ENCODE measurements around the gene IGSF8.

Gene IGSF8

DNA sequence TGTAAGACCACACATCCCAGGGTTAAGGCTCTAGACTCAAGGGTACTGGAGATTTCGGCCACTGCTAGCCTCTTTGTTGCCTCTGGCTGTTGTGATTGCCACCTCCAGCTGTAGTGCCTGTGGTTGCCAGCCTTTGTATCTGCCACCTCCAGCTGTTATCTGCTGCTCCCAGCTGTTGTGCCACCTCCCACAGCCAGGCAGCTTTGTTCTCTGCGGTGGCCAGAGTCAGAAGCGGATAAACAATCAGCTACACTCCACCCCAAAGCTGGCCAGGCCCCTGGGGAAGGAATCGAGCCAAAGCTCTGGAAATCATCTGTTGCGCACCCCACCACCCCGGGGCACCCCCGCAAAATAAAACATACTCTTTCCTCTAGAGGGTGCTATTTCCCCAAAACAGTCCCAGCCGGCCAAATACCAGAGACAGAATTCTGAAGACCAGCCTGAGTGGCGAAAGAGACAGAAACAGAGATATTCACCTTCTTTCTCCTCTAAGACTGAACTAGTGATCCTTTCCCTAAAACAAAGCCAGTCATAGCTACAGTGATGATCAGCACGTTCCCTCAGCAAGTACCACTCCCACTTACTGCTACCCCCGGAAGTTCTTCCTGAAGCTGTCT, 51.8 kb downstream of the IGSF8 start:
- in situ Hi-C loops (cut with MboI; ENCODE audit: low sequenced_read_pairs): no loop called here

DNA sequence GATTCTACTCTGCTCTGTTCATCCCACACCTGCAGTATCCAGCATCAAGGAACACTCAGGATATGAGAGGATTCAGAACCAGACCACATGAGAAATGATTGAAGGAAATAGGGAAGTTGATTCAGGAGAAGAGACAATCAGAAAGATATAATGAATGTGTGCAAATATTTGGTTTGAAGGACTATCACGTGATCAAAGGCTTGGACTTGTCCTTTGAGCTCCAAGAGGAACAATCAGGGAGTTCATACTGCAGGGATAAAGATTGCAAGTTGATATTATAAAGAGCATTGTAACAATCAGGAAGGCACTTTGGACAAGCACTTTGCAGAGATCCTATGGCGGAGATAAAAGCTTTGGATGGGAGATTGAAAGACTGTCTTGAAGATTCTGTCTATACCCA, 52.8 kb downstream of the IGSF8 start:
- in situ Hi-C loops (cut with MboI; ENCODE audit: low sequenced_read_pairs): no loop called here

DNA sequence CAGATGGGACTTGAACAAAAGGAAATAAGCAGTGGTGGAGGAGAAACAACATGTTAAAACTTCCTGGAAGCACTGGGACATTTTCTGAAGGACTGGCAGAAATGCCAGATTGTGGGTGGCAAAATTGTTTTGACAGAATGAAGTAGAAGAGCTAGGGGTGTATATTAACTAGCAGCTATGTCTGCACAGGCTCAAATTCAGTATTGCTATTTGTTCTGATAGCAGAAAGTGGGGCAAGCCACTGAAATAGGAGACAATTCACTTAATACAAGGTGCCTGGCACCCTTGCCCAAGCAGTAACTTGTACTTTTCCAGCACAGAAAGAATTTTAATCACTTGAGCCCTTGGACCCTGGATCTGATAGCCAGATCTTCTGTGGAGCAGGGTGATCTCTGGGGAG, 54.9 kb downstream of the IGSF8 start:
- in situ Hi-C loops (cut with MboI; ENCODE audit: low sequenced_read_pairs): no loop called here

Data from HL-60/S4 treated with phorbol 12-myristate 13-acetate at 8.2 ng/mL for 4 days and 3 days (cell line).